Non-pigmented ciliary epithelial cell (primary cell): ENCODE results near the gene CCDC28A.
A peak's percentile ranks its signal among the peaks of the same experiment; 100 is the strongest.
"Not testable (repeated sequence)": the region's sequence is repeated elsewhere in the genome, so short reads cannot be mapped to it uniquely, and the experiment has no call there.

ENCODE experiments used
- DNase-seq: peaks from one replicate; pipeline ENCODE4 v3.0.0-alpha.2; 2010; ENCODE audit warnings: low read depth

CCDC28A gene

DNA sequence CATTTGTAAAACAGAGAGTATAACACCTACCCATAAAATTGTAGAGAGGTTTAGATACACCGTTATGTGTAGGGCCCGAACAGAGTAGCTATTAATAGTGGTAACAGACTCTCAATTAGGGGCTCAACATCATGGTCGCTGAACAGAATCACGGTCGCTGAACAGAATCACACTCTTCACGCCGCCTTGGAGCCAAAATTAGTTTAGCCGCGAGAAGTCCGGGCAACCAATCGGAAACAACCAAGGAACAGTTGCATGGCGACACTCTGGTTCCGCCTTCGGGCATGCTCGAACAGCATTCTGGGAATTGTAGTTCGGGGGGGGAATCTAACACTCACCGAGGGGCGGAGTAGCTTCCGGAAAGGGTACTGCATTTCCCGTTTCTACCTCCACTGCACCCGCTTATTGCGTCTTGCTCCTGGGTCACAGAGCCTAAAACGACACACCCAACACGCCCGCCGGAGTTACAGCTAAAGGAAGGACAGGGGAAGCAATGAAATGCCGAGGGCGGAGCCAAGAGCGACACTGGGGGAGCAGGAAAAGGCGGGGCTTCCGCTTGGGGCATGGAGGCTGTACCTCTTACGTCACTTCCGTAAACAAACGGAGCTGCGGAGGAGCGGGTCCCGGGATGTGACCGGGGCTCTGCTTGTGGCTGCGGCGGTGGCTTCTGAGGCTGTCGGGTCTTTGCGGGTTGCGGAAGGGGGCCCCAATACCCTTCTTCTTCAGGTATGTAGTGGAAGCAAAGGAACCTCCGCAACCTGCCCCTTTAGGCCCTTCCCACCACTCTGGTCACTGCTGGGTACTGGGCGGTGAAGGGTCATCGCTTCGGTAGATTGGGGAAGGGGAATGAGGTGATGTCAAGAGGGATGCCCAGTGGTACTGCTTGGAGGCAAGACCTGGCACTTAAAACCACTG lies at the start of gene CCDC28A:
Gene CCDC28A (plus strand): TSS at position 593 of the 915 bp plus-strand sequence. CDS start 2,352 bp downstream, outside the sequence.
- DNase-seq: peak; percentile 81

DNA sequence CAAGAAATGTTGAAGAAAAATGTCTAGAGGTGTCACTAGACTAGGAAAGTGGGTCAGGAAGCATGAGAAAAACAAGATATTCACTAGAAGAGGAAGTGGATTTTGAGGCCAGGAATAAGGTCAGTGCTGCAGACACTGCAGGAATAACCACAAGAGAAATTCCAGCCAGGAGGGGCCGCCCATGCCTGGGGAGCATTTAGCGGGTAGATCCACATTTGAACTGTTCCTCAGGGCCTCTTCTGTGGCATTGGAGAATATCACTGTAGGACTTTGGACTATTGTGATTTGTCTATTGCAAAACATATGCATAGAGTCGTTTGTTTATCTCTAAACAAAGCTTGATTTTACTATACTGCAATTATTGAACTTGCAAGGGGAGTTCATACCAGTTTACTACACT lies 49.6 kb upstream of the CCDC28A start:
- DNase-seq: no peak

DNA sequence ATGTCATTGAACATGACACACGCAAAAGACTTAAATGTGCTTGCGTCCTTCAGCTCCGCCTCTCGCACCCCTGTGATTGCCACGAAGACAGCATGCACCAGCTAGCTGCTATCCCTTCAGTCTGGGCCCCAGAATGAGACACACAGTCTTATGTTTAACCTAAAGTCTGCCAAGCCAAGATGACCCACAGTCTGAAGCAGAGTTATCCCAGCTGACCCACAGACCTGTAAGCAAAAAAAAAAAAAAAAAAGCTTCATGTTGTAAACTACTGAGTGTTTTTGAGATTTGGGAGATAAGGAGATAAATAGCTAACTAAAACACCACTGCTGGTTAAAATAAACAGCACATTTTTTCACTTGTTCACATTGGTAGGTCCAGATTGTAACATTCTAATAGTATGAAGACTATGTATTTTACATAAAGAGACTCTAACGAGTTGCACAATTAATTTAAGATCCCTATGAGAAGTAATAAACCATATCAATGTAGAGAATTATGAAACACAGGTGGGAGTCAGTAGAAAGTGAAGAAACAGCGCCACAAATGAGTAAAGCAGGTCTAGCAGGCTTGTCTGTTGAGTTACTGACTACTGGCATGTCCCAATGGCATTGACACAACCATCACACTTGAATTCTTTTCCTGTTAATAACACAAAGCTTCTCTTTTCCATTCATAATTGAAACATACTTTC lies 47.4 kb upstream of the CCDC28A start:
- DNase-seq: no peak

DNA sequence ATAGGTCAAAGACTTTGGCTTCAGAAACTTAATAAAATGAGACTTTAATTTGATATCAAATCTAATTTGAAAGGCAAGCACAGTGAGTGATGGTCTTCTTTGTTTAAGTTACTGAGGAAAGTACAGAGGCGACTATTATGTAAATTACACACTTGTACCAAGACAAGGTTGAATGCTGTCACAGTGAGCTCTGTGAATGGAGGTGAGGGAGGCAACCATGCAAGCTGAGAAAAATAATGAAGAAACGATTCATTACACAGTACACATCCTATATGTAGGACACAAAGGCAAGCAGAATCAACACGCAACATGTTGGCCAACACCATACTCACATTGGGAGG lies 46.8 kb upstream of the CCDC28A start:
- no peak for DNase-seq

DNA sequence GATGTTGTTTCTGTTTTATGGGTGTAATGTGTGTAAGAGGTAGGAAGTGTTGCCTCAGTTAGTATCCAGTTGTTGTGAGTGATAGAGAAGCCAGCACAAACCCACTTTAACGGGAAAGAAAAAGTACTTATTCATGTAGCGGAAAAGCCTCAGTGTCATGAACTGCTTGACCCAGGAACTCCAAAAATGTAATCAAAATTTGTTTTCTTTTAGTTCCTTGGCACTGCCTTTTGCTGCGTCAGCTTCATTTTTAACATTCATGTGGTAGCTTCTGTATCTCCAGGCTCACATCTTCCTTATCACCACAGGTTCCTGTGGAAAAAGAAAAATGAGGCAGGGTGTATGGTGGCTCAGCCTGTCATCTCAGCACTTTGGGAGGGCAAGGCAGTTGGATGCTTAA lies 46.4 kb upstream of the CCDC28A start:
- DNase-seq: no peak

DNA sequence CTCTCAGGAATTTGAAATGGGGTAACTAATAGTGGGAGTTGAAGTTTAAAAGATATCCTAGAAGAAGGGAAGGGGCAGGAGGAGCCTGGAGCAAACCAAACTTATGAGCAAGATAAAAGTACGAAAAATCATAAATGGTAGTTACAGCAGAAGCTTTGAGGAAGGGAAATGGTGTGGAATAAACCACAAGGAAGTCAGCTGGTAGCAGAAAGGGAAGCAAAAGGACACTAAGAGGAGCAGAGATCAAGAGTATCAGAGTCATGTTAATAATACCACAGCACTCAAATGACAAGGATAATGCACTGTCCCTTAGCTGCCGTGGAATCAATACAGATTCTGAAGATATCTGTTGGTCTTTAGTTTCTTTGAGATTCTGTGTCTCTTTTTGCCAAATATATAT lies 44.9 kb upstream of the CCDC28A start:
- no peak for DNase-seq

DNA sequence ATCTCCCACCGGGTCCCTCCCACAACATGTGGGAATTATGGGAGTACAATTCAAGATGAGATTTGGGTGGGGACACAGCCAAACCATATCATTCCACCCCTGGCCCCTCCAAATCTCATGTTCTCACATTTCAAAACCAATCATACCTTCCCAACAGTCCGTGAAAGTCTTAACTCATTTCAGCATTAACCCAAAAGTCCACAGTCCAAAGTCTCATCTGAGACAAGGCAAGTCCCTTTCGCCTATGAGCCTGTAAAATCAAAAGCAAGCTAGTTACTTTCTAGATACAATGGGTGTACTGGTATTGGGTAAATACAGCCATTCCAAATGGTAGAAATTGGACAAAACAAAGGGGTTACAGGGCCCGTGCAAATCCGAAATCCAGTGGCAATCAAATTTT lies 43.5 kb upstream of the CCDC28A start:
- not testable (repeated sequence) for DNase-seq

DNA sequence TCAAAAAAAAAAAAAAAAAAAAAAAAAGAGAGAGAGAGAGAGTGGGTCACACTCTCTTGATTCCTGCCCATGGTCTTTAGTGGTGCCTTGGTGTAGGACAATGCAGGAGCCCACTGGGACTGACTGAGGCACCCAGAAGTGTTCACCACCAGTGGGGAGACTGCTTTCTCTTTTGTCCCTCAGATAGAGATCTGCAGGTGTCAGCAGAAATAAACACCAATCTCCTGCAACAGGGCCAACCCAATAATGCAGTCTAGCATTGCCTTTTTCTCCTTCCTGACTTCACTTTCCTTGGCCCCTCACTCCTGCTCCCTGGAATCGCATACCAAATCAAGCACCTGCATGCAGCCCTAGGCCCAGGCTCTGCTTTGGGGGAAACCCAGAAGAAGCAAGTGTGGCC lies 39.0 kb upstream of the CCDC28A start:
- no peak for DNase-seq

DNA sequence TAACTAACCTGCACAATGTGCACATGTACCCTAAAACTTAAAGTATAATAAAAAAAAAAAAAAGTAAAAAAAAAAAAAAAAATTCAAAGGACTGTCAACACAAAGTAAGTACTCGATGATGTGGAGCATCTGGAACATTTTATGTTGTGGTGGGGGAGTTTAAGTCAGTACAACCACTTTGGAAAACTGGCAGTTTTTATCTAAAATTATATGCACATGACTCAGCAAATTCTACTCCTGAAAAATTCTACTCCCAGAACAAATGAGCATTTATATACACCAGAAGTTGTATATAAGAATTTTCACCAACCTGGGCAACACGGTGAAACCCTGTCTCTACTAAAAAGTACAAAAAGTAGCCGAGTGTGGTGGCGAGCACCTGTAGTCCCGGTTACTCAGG lies 36.9 kb upstream of the CCDC28A start:
- DNase-seq: no peak

DNA sequence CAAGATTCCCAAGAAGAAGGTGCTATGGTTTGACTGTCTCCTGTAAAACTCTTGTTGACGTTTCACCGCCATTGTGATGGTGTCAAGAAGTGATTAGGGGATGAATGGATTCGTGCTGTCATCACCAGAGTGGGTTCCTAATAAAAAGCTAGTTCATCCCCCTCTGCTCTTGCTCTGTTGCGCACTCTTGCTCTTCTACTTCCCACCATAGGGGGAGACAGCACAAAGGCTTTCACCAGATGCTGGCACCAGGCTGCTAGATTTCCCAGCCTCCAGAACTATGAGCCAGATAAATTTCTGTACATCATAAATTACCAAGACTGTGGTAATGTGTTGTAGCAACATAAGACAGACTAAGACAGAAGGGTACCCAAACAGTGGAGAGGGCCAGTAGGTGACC lies 21.6 kb upstream of the CCDC28A start:
- DNase-seq: no peak

DNA sequence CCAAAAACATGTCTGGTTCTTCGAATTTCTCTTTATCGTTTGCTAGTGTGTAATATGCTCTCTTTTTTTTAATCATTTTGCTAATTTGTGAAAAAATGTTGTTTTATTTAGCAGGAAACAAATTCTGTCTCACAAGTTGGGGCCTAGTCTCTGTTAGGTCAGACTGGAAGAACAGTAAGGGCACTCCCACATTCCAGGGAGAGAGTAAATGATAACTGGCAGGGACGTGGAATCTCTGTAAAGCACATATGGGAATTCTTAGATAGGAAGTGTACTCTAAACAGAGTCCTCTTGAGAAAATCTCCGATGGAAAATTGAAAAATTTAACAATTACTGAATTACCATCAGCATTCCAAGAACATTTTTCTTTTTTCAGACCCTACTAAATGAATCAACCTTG lies 16.4 kb upstream of the CCDC28A start:
- DNase-seq: no peak

DNA sequence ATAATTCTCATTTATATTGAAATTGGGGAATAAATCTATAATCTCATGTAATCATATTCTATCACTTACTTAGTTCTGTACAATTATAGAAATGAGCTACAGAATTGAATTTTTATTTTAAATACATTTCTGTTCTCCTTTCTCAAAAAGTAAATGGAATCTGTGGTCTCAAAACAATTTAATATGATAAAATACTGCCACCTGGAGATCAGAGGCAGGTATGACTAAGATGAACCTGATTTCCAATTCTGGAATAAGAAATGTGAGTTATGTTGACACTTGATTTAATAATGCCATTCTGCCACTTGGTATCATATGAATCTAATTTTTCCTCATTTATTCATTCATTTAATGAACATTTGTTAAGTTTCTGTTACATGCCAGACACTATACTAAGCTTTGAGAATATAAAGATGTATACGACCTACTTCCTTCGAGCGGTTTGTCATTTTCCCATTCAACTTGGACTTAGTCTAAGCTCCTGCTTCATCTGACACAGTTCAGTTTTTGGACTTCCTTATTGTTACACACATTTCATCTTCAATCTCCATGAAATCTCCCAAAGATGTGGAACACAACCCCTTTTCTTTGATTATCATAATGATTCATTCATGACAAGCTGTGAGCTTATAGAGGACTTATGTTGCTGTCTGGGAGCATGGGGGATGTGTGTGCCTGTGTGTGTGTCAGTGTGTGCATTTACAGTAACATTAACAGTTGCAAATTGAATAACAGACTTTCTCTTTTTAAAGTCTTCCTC lies 7.5 kb upstream of the CCDC28A start:
- no peak for DNase-seq

DNA sequence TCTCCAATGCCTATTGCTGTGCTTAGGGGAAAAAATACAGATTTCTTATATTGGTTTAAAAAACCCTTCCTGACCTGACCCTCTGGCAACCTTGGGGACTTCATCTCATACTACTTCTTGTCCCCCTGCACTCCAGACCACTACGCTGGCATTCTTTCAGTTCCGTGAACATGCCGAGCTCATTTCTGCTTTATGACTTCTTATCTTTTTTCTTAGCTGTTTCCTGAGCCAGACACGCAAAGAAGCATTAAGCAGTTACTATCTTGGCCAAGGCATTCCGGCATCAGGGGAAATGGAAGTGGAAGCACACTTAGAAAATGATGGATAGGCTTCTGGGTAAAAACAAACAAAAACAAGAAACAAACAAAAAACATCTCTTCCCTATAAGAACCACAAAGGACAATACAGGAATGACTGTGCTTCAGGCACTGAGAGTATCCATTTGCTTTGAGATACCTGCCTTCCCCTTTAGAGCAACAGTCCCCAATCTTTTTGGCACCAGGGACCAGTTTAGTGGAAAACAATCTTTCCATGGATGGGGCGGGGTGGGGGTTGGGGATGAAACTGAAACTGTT lies 4.4 kb upstream of the CCDC28A start:
- no peak for DNase-seq

DNA sequence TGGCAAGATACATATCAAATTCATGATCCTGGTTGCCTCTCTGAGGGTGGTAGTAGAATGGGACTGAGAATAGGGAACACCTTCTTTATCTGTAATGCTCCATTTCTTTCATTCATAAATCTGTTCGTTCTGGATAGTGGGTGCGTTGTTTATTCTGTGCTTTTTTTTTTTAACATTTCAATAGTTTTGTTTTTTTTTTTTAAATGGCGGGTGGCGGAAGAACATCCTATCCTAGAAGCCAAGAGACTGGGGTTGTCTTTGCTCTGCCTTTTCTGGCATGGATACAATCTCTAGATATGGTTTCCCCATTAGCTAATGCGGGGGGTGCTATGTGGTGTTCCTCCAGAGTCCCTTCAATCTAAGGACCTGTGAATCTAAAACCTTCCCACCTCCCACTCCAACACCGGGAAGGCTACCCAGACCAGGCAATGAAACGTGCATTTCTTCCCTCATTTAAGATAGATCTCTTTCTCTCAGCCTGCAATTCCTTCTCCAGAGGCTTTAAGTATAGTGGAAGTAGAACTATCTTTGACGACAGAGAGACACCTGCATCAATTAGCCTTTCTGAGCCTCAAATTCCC lies 883 bp upstream of the CCDC28A start:
- no peak for DNase-seq

DNA sequence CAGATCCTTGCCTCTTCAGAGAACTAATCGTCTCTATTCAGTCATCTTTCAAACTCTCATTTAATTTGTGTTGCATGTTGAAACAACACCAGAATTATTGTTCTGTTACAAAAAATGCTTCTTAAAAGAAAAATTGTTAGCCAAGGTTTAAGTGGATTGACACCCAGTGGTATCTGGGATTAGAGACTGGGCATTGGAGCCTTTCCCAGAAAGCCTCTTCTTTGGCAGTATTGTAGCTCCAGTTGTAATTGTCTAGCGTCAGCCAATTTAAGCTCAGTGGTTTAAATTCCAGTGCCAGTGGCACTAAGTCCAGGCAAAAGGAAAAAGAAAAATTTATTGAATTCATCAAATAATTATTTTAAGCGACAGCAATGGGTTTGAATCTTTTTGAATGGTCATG lies 801 bp downstream of the CCDC28A start:
- no peak for DNase-seq

DNA sequence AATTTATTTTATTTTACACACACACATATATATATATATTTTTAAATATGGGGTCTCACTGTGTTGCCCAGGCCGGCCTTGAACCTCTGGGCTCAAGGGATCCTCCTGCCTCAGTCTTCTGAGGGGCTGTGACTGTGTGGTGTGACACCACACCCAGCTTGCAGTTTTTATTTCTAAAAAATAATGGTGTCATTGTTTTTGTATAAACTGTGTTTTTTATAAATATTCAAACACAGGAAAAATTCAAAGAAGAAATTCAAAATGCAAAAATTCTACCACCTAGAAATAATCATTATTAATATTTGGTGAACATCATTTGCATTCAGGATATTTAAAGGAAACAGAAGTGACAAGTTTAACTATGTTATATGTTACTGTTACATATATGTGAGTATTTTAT lies 3.1 kb downstream of the CCDC28A start:
- no peak for DNase-seq

DNA sequence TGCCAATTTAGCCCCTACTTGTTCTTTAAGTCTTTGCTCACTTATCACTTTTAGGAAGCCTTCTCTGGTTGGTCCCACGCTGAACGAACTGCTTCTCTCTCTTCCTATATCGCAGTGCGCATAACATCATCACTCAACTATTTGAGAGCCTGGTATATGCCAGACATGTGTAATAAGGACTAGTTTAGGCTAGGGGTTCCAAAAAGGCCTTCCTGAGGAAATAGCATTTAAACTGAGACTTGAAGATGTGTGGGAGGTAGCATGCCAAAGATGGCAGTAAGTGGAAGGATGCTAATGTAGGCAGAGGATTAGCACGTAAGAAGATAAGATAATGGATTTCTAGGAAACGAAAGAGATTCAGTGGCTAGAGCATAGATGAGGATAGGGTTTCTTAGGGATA lies 4.8 kb downstream of the CCDC28A start:
- no peak for DNase-seq

DNA sequence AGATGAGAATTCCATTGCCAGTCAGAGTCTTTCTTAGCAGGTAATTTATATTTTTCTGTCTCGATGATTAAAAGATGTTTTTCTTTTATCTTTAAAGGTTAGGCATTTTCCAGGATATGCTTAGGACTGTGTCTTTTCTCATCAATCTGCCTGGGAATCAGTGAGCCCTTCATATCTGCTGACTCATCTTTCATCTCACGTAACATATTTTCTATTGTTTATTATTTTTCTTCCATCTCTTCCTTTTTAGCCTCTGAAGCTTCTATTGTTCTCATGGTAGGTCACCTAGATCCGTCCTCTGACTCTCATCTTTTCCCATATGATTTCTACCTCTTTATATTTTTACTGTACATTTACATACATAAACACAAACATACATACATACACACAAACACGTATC lies 8.7 kb downstream of the CCDC28A start:
- DNase-seq: no peak

DNA sequence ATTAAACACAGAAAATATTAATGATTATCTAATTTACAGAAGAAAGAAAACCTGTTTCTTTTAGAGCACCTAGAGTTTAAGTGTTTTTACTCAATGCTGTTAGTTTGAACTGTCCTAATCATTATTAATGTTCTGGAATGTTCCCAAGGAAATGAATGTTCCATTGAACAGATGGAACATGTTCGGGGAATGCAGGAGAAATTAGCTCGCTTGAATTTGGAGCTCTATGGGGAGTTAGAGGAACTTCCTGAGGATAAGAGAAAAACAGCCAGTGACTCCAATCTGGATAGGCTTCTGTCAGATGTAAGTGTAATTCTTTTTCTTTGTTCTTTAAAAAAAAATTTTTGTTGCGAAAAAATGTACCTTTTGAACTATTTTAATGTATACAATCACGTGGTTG lies 11.5 kb downstream of the CCDC28A start:
- no peak for DNase-seq

DNA sequence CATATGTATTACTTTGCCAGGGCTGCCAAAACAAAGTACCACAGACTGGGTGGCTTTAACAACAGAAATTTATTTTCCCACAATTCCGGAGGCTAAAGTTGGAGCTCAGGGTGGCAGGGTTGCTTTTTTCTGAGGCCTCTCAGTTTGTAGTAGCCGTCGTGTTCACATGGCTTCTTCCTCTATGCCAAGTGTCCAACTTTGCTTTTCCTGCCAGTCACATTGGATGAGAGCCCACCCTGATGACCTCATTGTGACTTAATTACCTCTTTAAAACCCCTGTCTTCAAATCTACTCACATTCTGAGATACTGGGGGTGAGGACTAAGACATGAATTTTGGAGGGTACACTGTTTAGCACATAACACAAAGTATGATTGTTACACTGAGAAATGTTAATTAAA lies 12.4 kb downstream of the CCDC28A start:
- no peak for DNase-seq

DNA sequence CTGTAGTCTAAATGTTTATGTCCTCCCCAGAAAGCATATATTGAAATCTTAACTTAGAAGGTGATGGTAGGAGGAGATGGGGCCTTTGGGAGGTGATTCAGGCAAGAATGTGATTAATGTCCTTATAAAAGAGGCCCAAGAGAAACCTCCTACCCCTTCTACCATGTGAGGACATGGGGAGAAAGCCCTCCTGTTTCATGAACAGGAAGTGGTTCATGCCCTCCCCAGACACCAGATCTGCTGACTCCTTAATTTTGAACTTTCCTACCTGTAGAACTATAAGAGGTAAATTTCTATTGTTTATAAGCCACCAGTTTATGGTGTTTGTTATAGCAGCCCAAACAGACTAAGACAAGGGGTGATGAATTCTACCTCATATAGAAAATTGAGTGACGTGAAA lies 13.6 kb downstream of the CCDC28A start:
- DNase-seq: no peak
